Activated CD8-positive, alpha-beta memory T cell treated with anti-CD3 and anti-CD28 coated beads for 36 hours (primary cell): ENCODE results near the gene RBMY1J. TPM values are rescaled to one million over a fixed set of nuclear protein-coding genes. Genes with fewer than 3 reads are reported as not detected.
"Not testable (repeated sequence)": the region's sequence is repeated elsewhere in the genome, so short reads cannot be mapped to it uniquely, and the experiment has no call there.

Source experiments
- CTCF ChIA-PET: fragments of 350-600 bp; sonication (Branson Sonifier 250); formaldehyde crosslinking; loops from one replicate; lab custom pipeline; 2021; ENCODE audit warnings: antibody characterized with exemption; lab: Charles Lee
- POLR2A ChIA-PET: fragments of 350-600 bp; sonication (Branson Sonifier 250); formaldehyde crosslinking; loops from one replicate; lab custom pipeline; 2021; ENCODE audit warnings: antibody characterized with exemption; lab: Charles Lee
- total RNA-seq, 2 experiments: library from RNA; stranded (reverse); gene quantifications; one replicate each; pipeline ENCODE4 v1.2.3, GENCODE V29; 2021

RBMY1J gene
- not detected for total RNA-seq

DNA sequence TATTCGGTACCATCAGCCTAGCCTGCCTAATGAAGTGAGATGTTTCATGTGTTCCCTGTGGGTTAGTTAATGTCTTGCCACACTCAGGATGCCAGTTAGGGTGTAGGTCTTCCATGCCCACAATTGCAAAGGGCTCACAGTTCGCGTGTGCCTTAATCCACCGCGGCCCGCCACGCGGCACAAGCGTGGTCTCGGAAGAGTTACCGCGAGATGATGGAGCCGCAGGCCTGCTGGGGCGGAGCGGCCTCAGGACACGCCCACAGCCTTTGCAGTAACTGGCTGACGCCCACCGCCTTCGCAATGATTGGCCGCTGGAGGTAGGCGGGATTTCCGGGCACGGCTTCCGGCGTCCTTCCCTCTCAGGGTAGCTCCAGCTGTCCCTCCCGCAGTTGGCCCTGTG, at the start of gene RBMY1J:
Gene RBMY1J, plus strand, starts transcription at position 301 of the 400 bp plus-strand sequence. CDS start 2,038 bp downstream, outside the sequence.
- CTCF ChIA-PET, POLR2A ChIA-PET: not testable (repeated sequence)

DNA sequence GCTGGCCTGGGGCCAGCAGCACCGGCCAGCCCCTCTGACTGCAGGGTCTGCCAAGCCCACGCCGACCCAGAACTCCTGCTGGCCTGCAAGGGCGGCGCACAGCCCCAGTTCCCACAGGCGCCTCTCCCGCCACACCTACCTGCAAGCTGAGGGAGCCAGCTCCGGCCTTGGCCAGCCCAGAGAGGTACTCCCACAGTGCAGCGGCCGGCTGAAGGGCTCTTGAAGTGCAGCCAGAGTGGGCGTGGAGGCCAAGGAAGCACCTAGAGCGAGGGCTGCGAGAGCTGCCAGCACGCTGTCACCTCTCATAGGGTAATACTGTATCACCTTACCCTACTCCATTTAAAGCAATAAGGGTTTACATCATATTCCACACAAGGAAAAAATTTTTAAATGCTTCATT, 35.8 kb upstream of the RBMY1J start:
- ChIA-PET CTCF (no interaction called here), POLR2A (no interaction called here)

DNA sequence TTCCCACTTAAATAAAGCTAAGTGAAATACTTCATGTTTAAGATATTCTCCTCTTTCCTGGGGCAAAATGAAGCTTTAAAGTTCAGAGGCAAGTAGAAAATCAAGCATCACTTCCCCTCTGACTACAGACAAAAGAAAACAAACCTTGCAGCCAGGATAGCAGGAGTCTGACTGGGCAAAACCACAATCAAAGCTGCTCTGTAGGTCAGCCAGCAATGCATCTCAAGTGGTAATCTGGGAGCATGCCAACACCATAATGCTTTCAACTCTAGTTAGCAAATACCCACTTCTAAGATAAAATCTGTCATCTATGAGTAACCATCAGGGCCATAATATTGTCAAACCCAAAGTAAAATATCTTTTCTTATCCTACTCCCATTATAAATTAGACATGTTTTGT, 32.6 kb upstream of the RBMY1J start:
- ChIA-PET CTCF (no interaction called here), POLR2A (no interaction called here)

DNA sequence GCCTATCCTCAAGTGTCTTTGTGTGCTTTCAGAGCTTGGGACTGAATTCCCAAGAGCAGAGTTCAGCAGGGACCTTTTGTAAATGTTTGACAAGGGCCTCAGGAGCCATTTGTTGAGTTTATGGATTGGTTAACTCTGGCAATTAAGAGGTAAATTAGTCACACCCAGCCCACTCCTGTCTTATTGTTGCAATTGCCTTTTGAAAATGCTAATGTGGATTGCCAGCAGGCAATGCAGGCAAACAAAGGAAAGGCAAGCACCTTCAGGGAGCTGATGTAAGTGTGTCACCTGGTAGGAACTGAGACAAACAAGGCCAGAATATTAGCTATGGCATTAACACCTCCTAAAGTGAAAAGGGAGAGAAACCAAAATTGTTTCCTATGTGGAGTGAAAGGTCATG, 29.7 kb upstream of the RBMY1J start:
- ChIA-PET CTCF (interaction anchor here (0.6 kb wide), 1 partner anchor 130 kb away, joined by 6 read pairs; no protein-coding TSS in a partner anchor), POLR2A (no interaction called here)

DNA sequence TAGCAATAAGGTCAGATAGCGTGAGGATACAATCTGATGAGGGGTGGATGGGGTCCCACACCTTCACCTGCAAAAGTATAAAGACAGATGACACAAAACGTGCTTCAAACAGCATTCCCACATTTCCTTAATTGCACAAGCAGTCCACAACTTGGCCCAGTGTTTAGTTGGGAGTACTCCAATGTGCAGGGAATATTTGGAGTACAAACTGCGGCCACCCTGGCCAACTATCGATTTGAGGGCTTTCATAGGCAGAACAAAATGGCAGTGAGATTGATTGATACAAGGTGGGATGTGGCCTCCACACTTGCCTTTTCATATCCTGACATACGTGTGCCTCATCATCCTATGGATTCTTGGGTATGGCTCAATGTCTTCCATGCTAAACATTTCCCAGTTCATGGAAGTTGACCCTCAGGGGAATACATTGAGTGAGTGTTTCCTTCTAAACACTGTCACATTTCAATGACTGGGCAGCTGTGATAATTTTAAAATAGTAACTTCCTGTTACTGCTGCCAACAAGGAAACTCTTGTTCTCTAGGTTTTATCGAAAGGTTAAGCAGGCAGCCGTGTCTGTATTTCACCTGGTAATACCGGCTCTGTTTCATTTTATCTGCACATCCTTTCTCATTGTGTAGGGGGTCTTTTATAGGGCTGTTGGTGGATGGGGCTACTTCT, 41.6 kb downstream of the RBMY1J start:
- CTCF ChIA-PET, POLR2A ChIA-PET: not testable (repeated sequence)

DNA sequence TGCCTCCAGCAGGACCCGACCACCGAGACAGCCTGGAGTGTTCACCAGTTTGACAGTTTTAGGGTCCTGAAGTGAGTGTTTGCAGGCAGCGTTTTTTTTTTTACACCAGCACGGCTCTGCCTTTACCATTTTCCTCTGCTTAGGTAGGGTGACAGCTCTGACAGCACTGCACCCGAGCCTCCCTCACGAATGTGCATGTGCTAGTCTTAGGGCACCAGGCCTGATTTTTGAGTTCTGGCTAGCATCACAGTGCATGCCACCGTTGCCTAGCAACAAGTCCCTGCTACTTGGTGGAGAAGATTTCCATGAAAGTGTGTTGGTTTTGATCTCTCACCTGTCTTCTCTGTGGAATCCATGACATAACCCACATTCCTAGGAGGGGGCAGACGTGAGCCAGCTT, 52.3 kb downstream of the RBMY1J start:
- POLR2A ChIA-PET, CTCF ChIA-PET: not testable (repeated sequence)

DNA sequence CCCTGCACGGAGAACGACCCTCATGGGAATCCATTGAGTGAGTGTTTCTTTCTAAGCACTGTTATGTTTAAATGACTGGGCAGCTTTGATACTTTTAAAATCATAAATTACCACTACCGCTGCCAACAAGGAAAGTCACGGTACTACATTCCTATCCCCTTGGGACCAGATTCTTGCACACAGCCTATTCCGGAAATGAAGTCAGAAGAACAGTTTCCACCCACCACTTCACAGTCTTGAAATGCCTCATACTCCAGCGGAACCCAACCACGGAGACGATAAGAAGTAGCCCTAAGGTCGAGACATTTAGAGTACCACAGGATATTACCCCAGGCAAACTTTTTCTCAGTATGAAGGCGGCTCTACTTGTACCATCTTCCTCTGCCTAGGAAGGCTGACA, 58.8 kb downstream of the RBMY1J start:
- POLR2A ChIA-PET, CTCF ChIA-PET: not testable (repeated sequence)

Other genes with a start within 250 kb of the RBMY1J start
- gene RBMY1F, start 220.5 kb upstream of the RBMY1J start, total RNA-seq, result not detected